ENCODE data around the gene ATP6V0B.

DNA sequence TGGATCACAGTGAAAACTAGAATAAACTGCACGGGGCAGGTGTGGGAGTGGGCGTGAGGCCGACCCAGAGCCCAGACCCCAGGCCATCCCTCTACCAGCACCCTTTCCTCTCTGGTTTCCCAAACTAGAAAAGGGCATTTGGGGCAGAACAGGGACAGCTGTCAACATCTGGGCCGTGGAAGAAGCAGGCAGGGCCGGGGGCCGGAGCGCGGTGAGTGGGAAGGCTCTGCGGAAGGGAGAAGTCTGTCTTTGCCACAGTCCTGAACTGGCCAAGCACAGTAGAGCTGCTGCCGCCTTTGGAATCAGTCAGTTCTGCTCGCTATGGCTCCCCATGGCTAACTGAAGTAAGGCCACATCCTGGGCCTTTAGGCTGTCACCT, 23.2 kb downstream of the ATP6V0B start:
- TF ChIP-seq POLR2A (IDR thresholded peaks at IDR 0.05; ENCODE audit: low read depth) (no peak), POLR2AphosphoS5 (IDR thresholded peaks at IDR 0.05) (no peak)
- TF ChIP-seq, protein P1, sequence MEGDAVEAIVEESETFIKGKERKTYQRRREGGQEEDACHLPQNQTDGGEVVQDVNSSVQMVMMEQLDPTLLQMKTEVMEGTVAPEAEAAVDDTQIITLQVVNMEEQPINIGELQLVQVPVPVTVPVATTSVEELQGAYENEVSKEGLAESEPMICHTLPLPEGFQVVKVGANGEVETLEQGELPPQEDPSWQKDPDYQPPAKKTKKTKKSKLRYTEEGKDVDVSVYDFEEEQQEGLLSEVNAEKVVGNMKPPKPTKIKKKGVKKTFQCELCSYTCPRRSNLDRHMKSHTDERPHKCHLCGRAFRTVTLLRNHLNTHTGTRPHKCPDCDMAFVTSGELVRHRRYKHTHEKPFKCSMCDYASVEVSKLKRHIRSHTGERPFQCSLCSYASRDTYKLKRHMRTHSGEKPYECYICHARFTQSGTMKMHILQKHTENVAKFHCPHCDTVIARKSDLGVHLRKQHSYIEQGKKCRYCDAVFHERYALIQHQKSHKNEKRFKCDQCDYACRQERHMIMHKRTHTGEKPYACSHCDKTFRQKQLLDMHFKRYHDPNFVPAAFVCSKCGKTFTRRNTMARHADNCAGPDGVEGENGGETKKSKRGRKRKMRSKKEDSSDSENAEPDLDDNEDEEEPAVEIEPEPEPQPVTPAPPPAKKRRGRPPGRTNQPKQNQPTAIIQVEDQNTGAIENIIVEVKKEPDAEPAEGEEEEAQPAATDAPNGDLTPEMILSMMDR (IDR thresholded peaks at IDR 0.05) = no peak

All from esophagus muscularis mucosa (tissue), 3 donors.